RCC 7860 (cell line): ENCODE results near the gene UBE2Z.

Experiments
- DNase-seq: peaks from one replicate; pipeline ENCODE4 v3.0.0-alpha.2; 2015; ENCODE audit warnings: low spot score
- FAIRE-seq: peaks from 2 replicates; lab custom pipeline; 2012; peaks lifted over from hg19 to GRCh38; lab: Jason Lieb, UNC

The UBE2Z gene

DNA sequence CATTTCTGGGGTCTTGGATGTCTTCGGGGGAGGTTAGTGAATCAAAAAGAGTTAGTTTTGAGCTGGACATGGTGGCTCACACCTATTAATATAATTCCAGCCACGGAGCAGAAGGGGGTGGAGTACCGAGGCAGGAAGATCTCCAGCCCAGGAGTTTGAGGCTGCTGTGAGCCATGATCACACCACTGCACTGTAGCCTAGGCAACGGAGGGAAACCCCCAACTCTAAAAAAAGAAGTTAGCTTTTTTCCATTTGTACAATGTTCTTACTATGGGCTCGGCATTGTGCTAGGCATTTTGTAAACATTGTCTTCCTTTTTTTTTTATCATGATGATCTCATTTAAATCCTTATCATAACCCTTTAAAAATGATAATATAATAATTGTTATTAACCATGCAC lies 44.7 kb downstream of the UBE2Z start:
- DNase-seq (peak; percentile 4), FAIRE-seq (no peak)

DNA sequence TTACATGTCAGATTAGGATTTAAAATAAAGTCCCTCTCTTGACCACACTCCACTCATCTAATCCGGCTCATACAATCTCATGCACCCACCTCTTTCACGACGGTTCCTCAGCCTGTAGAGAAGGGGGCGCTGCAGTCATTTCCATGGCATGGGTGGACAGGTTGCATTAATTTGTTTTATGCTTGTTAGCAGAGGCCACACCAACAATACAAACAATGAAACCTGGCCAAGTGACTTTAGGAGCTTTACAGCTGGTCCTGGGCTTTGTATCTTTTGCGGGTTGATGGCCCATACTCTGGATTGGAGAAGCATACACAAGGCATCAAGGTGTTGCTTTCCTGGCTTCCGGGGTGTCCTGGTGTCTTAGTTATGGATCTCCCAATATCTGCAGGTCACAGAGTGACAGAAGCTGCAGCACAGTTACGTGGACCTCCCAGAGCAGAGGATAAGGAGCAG lies 46.1 kb downstream of the UBE2Z start:
- no peak for DNase-seq
- FAIRE-seq: no peak

DNA sequence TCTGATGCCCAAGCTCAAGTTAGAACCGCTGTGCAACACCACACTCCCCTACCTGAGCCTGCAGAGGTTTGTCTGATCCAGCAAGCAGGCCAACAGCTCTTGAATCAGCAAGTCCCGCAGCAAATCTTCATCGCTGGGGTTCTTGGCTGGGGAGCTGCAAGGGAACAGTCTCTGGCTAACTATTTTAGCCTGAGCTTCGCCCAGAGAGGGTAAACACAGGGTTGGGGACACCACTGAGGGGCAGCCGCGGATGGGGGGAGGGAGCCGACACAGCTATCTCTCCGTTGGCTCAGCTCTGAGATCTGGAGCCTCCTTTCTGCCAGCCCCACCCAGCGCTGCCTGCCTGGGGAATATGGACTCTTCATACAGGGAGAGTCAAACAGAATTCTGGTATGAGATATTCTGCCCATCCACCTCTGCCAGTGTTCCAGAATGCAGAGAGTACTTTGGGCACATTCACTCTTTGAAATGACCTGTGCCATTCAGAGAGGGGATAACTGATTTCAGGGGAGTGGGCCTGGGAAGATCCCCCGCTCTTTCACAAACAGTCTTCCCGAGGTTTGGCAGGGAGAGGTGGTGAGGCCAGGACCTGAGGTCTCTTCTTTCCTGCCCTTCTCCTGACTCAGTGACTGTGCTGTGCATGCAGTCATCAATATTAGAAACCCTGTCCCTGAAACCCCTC lies 52.8 kb downstream of the UBE2Z start:
- FAIRE-seq (no peak), DNase-seq (no peak)

GRCh38 chr17:48961516-48962233 lies 53.5 kb downstream of the UBE2Z start:
- DNase-seq (peak; percentile 72), FAIRE-seq (peak; percentile 59)

DNA sequence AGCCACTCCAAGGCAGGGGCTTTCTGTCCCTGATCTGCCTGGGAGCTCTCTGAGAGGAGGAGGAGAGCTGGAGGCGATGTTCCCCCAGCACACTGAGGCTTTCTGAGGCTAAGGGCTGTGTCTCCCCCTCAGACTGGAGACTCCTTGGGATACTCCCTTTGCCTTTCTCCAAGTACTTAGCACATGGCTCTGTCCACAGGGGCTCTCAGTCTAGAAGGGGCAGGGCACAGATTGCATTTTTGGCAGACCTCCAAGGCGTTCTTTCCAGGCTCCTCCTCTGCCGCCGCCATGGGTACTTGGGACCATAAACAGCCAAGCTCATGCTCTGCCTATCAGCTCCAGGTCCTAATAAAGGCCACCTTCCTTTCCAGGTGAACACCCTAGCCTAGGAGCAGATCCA lies 62.0 kb downstream of the UBE2Z start:
- no peak for DNase-seq

GRCh38 chr17:48970865-48971687 lies 62.9 kb downstream of the UBE2Z start:
- no peak for DNase-seq

More for the DNA sequence above, 62.0 kb downstream of the UBE2Z start:
- FAIRE-seq: no peak

GRCh38 chr17:48972749-48973097 lies 64.5 kb downstream of the UBE2Z start:
- no peak for DNase-seq
- FAIRE-seq: no peak

More at GRCh38 chr17:48970865-48971687, 62.9 kb downstream of the UBE2Z start:
- no peak for FAIRE-seq

DNA sequence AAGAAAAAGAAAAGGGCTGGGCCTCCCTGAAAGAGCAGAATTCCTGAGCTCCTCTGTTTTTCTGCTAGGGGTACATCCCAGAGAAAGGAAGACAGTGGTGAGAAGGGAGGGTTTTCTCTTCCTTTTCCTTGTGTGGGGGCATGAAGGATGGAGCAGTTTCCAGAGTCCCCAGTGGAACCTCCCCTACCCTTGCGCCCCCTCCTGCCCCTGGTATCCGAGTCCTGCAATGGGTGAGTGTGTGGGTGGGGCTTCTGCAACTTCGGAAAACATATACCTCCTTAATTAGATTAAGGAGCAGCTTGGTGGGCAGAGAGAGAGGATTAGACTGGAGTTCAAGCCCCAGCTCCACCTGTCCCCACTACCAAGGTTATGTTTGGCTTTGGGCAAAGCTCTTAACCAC lies 65.6 kb downstream of the UBE2Z start:
- FAIRE-seq: no peak
- no peak for DNase-seq
